SK-N-SH treated with all-trans-retinoic acid at 6 μM for 48 hours (cell line): Measurements from ENCODE around the gene SELENON.

Source experiments
- ATAC-seq: fragments of 200-7000 bp; cut with Tn5 transposase; 3 replicates; pipeline ENCODE4 v1.9.1; 2020; ENCODE audit warnings: mild to moderate bottlenecking, moderate library complexity
- ARNTL ChIP-seq: fragments of 450-650 bp; formaldehyde crosslinking; IDR thresholded peaks from 2 replicates; pipeline ENCODE4 v1.5.0; 2020; ENCODE audit warnings: low read depth, mild to moderate bottlenecking, moderate library complexity, borderline replicate concordance
- BACH2 ChIP-seq: fragments of 250-450 bp; sonication (Bioruptor Pico); IDR thresholded peaks from 2 replicates; pipeline ENCODE4 v1.9.0; 2021; ENCODE audit warnings: mild to moderate bottlenecking, borderline replicate concordance
- CREB5 ChIP-seq: fragments of 250-450 bp; sonication (Bioruptor Pico); IDR thresholded peaks from 2 replicates; pipeline ENCODE4 v1.5.1; 2020; ENCODE audit warnings: low read depth, mild to moderate bottlenecking, moderate library complexity
- CSDC2 ChIP-seq: fragments of 250-450 bp; sonication (Bioruptor Pico); IDR thresholded peaks from 2 replicates; pipeline ENCODE4 v1.5.0; 2020; ENCODE audit warnings: mild to moderate bottlenecking, moderate library complexity
- ESRRG ChIP-seq: fragments of 250-450 bp; sonication (Bioruptor Pico); IDR thresholded peaks from 2 replicates; pipeline ENCODE4 v1.6.1; 2021; ENCODE audit warnings: mild to moderate bottlenecking
- GLIS3 ChIP-seq: fragments of 250-450 bp; sonication (Bioruptor Pico); IDR thresholded peaks from 2 replicates; pipeline ENCODE4 v1.5.0; 2020; ENCODE audit warnings: mild to moderate bottlenecking, moderate library complexity
- ISL1 ChIP-seq: fragments of 250-450 bp; sonication (Bioruptor Pico); IDR thresholded peaks from 2 replicates; pipeline ENCODE4 v2.1.2; 2022; ENCODE audit warnings: mild to moderate bottlenecking, moderate library complexity
- OSR1 ChIP-seq: fragments of 250-450 bp; sonication (Bioruptor Pico); IDR thresholded peaks from 2 replicates; pipeline ENCODE4 v1.8.0; 2022; ENCODE audit warnings: moderate library complexity, mild to moderate bottlenecking, inconsistent platforms
- PATZ1 ChIP-seq: fragments of 250-450 bp; sonication (Bioruptor Pico); IDR thresholded peaks from 2 replicates; pipeline ENCODE4 v1.8.0; 2020; ENCODE audit warnings: mild to moderate bottlenecking, moderate library complexity, borderline replicate concordance
- POU6F1 ChIP-seq: fragments of 250-450 bp; sonication (Bioruptor Pico); IDR thresholded peaks from 2 replicates; pipeline ENCODE4 v1.8.0; 2021; ENCODE audit warnings: low read depth, mild to moderate bottlenecking, moderate library complexity, borderline replicate concordance
- PPARA ChIP-seq: fragments of 250-450 bp; sonication (Bioruptor Pico); IDR thresholded peaks from 2 replicates; pipeline ENCODE4 v1.5.0; 2020; ENCODE audit warnings: mild to moderate bottlenecking, borderline replicate concordance
- RARB ChIP-seq: fragments of 250-450 bp; sonication (Bioruptor Pico); IDR thresholded peaks from 2 replicates; pipeline ENCODE4 v1.8.0; 2021; ENCODE audit warnings: mild to moderate bottlenecking, moderate library complexity
- SNAI2 ChIP-seq: fragments of 250-450 bp; sonication (Bioruptor Pico); IDR thresholded peaks from 2 replicates; pipeline ENCODE4 v1.5.0; 2020; ENCODE audit warnings: mild to moderate bottlenecking, moderate library complexity
- TCF4 ChIP-seq: fragments of 250-450 bp; sonication (Bioruptor Pico); IDR thresholded peaks from 2 replicates; pipeline ENCODE4 v1.8.0; 2021; ENCODE audit warnings: mild to moderate bottlenecking, moderate library complexity, borderline replicate concordance
- ZC3H10 ChIP-seq: fragments of 250-450 bp; sonication (Bioruptor Pico); IDR thresholded peaks from 2 replicates; pipeline ENCODE4 v1.5.1; 2021; ENCODE audit warnings: mild to moderate bottlenecking, moderate library complexity
- ZFP3 ChIP-seq: fragments of 250-450 bp; sonication (Bioruptor Pico); IDR thresholded peaks from 2 replicates; pipeline ENCODE4 v1.5.0; 2020; ENCODE audit warnings: mild to moderate bottlenecking, moderate library complexity
- ZFP30 ChIP-seq: fragments of 450-650 bp; formaldehyde crosslinking; IDR thresholded peaks from 2 replicates; pipeline ENCODE4 v1.5.0; 2022; ENCODE audit warnings: mild to moderate bottlenecking, moderate library complexity
- ZNF565 ChIP-seq: fragments of 450-650 bp; formaldehyde crosslinking; conservative IDR thresholded peaks from 2 replicates; pipeline ENCODE4 v1.5.0; 2020; ENCODE audit warnings: low read depth, mild to moderate bottlenecking, moderate library complexity
- ZNF70 ChIP-seq: fragments of 450-650 bp; formaldehyde crosslinking; IDR thresholded peaks from 2 replicates; pipeline ENCODE4 v1.5.0; 2020; ENCODE audit warnings: mild to moderate bottlenecking, moderate library complexity
- ZNF8 ChIP-seq: fragments of 450-650 bp; formaldehyde crosslinking; IDR thresholded peaks from 2 replicates; pipeline ENCODE4 v1.5.0; 2020; ENCODE audit warnings: mild to moderate bottlenecking, moderate library complexity
- TF ChIP-seq, protein P1 (sequence below): fragments of 250-450 bp; sonication (Bioruptor Pico); IDR thresholded peaks from 2 replicates; pipeline ENCODE4 v1.5.1; 2021; ENCODE audit warnings: mild to moderate bottlenecking, moderate library complexity

The SELENON gene

GRCh38 chr1:25795946-25796810 is 3.8 kb upstream of the SELENON start:
- TF ChIP-seq BACH2 (no peak), ZNF8 (CRISPR knock-in tag) (no peak), PPARA (no peak), OSR1 (CRISPR knock-in tag) (no peak), CSDC2 (CRISPR knock-in tag) (no peak), CREB5 (no peak), POU6F1 (CRISPR knock-in tag) (no peak), ZNF565 (no peak), TCF4 (CRISPR knock-in tag) (no peak), ARNTL (CRISPR knock-in tag) (no peak), ISL1 (CRISPR knock-in tag) (no peak), RARB (CRISPR knock-in tag) (no peak), ZC3H10 (CRISPR knock-in tag) (no peak)
- TF ChIP-seq, all 23 proteins: peak for 0
- ATAC-seq: no peak

- peak; percentile 56 for ATAC-seq
- TF ChIP-seq ZNF8 (CRISPR knock-in tag) (no peak), PATZ1 (no peak), ZNF70 (CRISPR knock-in tag) (no peak), CREB5 (no peak), CSDC2 (CRISPR knock-in tag) (no peak), GLIS3 (CRISPR knock-in tag) (no peak), OSR1 (CRISPR knock-in tag) (no peak), ZNF565 (no peak), PPARA (no peak), SNAI2 (CRISPR knock-in tag) (no peak), ESRRG (no peak), ZFP3 (CRISPR knock-in tag) (no peak), TCF4 (CRISPR knock-in tag) (no peak), POU6F1 (CRISPR knock-in tag) (no peak), RARB (CRISPR knock-in tag) (no peak), BACH2 (no peak), ISL1 (CRISPR knock-in tag) (no peak), ZFP30 (CRISPR knock-in tag) (no peak)
- TF ChIP-seq, protein P1, sequence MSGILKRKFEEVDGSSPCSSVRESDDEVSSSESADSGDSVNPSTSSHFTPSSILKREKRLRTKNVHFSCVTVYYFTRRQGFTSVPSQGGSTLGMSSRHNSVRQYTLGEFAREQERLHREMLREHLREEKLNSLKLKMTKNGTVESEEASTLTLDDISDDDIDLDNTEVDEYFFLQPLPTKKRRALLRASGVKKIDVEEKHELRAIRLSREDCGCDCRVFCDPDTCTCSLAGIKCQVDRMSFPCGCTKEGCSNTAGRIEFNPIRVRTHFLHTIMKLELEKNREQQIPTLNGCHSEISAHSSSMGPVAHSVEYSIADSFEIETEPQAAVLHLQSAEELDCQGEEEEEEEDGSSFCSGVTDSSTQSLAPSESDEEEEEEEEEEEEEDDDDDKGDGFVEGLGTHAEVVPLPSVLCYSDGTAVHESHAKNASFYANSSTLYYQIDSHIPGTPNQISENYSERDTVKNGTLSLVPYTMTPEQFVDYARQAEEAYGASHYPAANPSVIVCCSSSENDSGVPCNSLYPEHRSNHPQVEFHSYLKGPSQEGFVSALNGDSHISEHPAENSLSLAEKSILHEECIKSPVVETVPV (CRISPR knock-in tag): no peak
These were observed 3.1 kb upstream of the SELENON start for GRCh38 chr1:25796811-25797458.
